GM18508 (cell line): Measurements from ENCODE around the gene GRM7.

ENCODE experiments used
- ATAC-seq: cut with Tn5 transposase; IDR thresholded peaks from one replicate; pipeline ENCODE4 v1.9.1; 2021; ENCODE audit warnings: moderate number of reproducible peaks; ENCODE audit not compliant: insufficient read depth, unreplicated experiment

The GRM7 gene

GRCh38 chr3:6962801-6963200 is 101.9 kb downstream of the GRM7 start:
- ATAC-seq, result no peak

GRCh38 chr3:6965881-6966280 is 105.0 kb downstream of the GRM7 start:
- ATAC-seq, result no peak

GRCh38 chr3:6971933-6972332 is 111.0 kb downstream of the GRM7 start:
- ATAC-seq, result no peak

- ATAC-seq, result no peak
Measured at GRCh38 chr3:6985848-6986247, 124.9 kb downstream of the GRM7 start.

GRCh38 chr3:6989608-6990291 is 128.8 kb downstream of the GRM7 start:
- no peak for ATAC-seq

- no peak for ATAC-seq
Measured at GRCh38 chr3:6994081-6994668, 133.3 kb downstream of the GRM7 start.

- ATAC-seq, result no peak
Measured at GRCh38 chr3:7000501-7000900, 139.6 kb downstream of the GRM7 start.

- ATAC-seq, result no peak
Measured at GRCh38 chr3:7001370-7001769, 140.5 kb downstream of the GRM7 start.

GRCh38 chr3:7015683-7016440 is 154.9 kb downstream of the GRM7 start:
- no peak for ATAC-seq

- no peak for ATAC-seq
Measured at GRCh38 chr3:7025581-7026300, 164.8 kb downstream of the GRM7 start.

- ATAC-seq, result no peak
Measured at GRCh38 chr3:7029562-7029961, 168.6 kb downstream of the GRM7 start.

- no peak for ATAC-seq
Measured at GRCh38 chr3:7038394-7038793, 177.5 kb downstream of the GRM7 start.

- no peak for ATAC-seq
Measured at GRCh38 chr3:7062714-7063113, 201.8 kb downstream of the GRM7 start.

- no peak for ATAC-seq
Measured at GRCh38 chr3:7070461-7070860, 209.5 kb downstream of the GRM7 start.

GRCh38 chr3:7074217-7074616 is 213.3 kb downstream of the GRM7 start:
- no peak for ATAC-seq

GRCh38 chr3:7075117-7075516 is 214.2 kb downstream of the GRM7 start:
- ATAC-seq, result no peak

GRCh38 chr3:7075901-7076300 is 215.0 kb downstream of the GRM7 start:
- ATAC-seq, result no peak

GRCh38 chr3:7082244-7082643 is 221.3 kb downstream of the GRM7 start:
- ATAC-seq, result no peak

- no peak for ATAC-seq
Measured at GRCh38 chr3:7086417-7086816, 225.5 kb downstream of the GRM7 start.

- ATAC-seq, result no peak
Measured at GRCh38 chr3:7095116-7095515, 234.2 kb downstream of the GRM7 start.

GRCh38 chr3:7100136-7100535 is 239.2 kb downstream of the GRM7 start:
- no peak for ATAC-seq
